Measurements from ENCODE around the gene INPP5B.

INPP5B gene

GRCh38 chr1:37828410-37829074, 118.3 kb downstream of the INPP5B start:
- Histone ChIP-seq H3K36me3 (ENCODE audit: control insufficient read depth in 1 of 2, insufficient read depth in 2 of 2, low read length in 2 of 2) (peaks cover 15 to 40% of the 10 kb centered on the region in 2 donors), H3K4me3 (ENCODE audit: low read depth in 1 of 2, low read length in 2 of 2) (no peak overlapping the region), H3K9me3 (ENCODE audit: control insufficient read depth in 1 of 2, low read length in 2 of 2) (no peaks in the 10 kb centered on the region), H3K9ac (ENCODE audit: low read depth in 1 of 2, low read length in 2 of 2) (no peak overlapping the region), H3K27ac (ENCODE audit: low read depth, low read length) (no peak overlapping the region), H3K27me3 (ENCODE audit: control insufficient read depth in 1 of 2, insufficient read depth in 2 of 2, low read length in 2 of 2) (no peaks in the 10 kb centered on the region), H3K4me1 (ENCODE audit: control insufficient read depth in 1 of 2, insufficient read depth in 2 of 2, low read length in 2 of 2) (peaks cover 0 to 6% of the 10 kb centered on the region in 2 donors)

GRCh38 chr1:37825506-37825905, 121.3 kb downstream of the INPP5B start:
- H3K9me3 ChIP-seq (ENCODE audit: control insufficient read depth in 1 of 2, low read length in 2 of 2), result no peaks in the 10 kb centered on the region
- H3K27me3 ChIP-seq (ENCODE audit: control insufficient read depth in 1 of 2, insufficient read depth in 2 of 2, low read length in 2 of 2), result no peaks in the 10 kb centered on the region
- H3K9ac ChIP-seq (ENCODE audit: low read depth in 1 of 2, low read length in 2 of 2), result no peak overlapping the region
- H3K4me1 ChIP-seq (ENCODE audit: control insufficient read depth in 1 of 2, insufficient read depth in 2 of 2, low read length in 2 of 2), result peaks cover 0 to 6% of the 10 kb centered on the region in 2 donors
- H3K27ac ChIP-seq (ENCODE audit: low read depth, low read length), result no peak overlapping the region
- no peak overlapping the region for H3K4me3 ChIP-seq (ENCODE audit: low read depth in 1 of 2, low read length in 2 of 2)
- peaks cover 16 to 41% of the 10 kb centered on the region in 2 donors for H3K36me3 ChIP-seq (ENCODE audit: control insufficient read depth in 1 of 2, insufficient read depth in 2 of 2, low read length in 2 of 2)

- Histone ChIP-seq H3K4me3 (ENCODE audit: low read depth in 1 of 2, low read length in 2 of 2) (no peak overlapping the region), H3K36me3 (ENCODE audit: control insufficient read depth in 1 of 2, insufficient read depth in 2 of 2, low read length in 2 of 2) (peaks cover 16 to 40% of the 10 kb centered on the region in 2 donors), H3K27ac (ENCODE audit: low read depth, low read length) (no peak overlapping the region), H3K4me1 (ENCODE audit: control insufficient read depth in 1 of 2, insufficient read depth in 2 of 2, low read length in 2 of 2) (peaks cover 0 to 6% of the 10 kb centered on the region in 2 donors), H3K27me3 (ENCODE audit: control insufficient read depth in 1 of 2, insufficient read depth in 2 of 2, low read length in 2 of 2) (no peaks in the 10 kb centered on the region), H3K9ac (ENCODE audit: low read depth in 1 of 2, low read length in 2 of 2) (no peak overlapping the region), H3K9me3 (ENCODE audit: control insufficient read depth in 1 of 2, low read length in 2 of 2) (no peaks in the 10 kb centered on the region)
Measured at GRCh38 chr1:37824001-37824400, 122.9 kb downstream of the INPP5B start.

GRCh38 chr1:37822906-37823815, 123.7 kb downstream of the INPP5B start:
- Histone ChIP-seq H3K9ac (ENCODE audit: low read depth in 1 of 2, low read length in 2 of 2) (no peak overlapping the region), H3K36me3 (ENCODE audit: control insufficient read depth in 1 of 2, insufficient read depth in 2 of 2, low read length in 2 of 2) (peaks cover 16 to 41% of the 10 kb centered on the region in 2 donors), H3K27ac (ENCODE audit: low read depth, low read length) (no peak overlapping the region)

GRCh38 chr1:37821481-37821880, 125.4 kb downstream of the INPP5B start:
- Histone ChIP-seq H3K9me3 (ENCODE audit: control insufficient read depth in 1 of 2, low read length in 2 of 2) (no peaks in the 10 kb centered on the region), H3K9ac (ENCODE audit: low read depth in 1 of 2, low read length in 2 of 2) (no peak overlapping the region), H3K4me1 (ENCODE audit: control insufficient read depth in 1 of 2, insufficient read depth in 2 of 2, low read length in 2 of 2) (no peaks in the 10 kb centered on the region), H3K4me3 (ENCODE audit: low read depth in 1 of 2, low read length in 2 of 2) (no peak overlapping the region), H3K36me3 (ENCODE audit: control insufficient read depth in 1 of 2, insufficient read depth in 2 of 2, low read length in 2 of 2) (peaks cover 16 to 54% of the 10 kb centered on the region in 2 donors), H3K27me3 (ENCODE audit: control insufficient read depth in 1 of 2, insufficient read depth in 2 of 2, low read length in 2 of 2) (no peaks in the 10 kb centered on the region), H3K27ac (ENCODE audit: low read depth, low read length) (no peak overlapping the region)

More at GRCh38 chr1:37822906-37823815, 123.7 kb downstream of the INPP5B start:
- no peaks in the 10 kb centered on the region for H3K27me3 ChIP-seq (ENCODE audit: control insufficient read depth in 1 of 2, insufficient read depth in 2 of 2, low read length in 2 of 2)
- no peaks in the 10 kb centered on the region for H3K9me3 ChIP-seq (ENCODE audit: control insufficient read depth in 1 of 2, low read length in 2 of 2)
- H3K4me3 ChIP-seq (ENCODE audit: low read depth in 1 of 2, low read length in 2 of 2), result no peak overlapping the region
- H3K4me1 ChIP-seq (ENCODE audit: control insufficient read depth in 1 of 2, insufficient read depth in 2 of 2, low read length in 2 of 2), result no peaks in the 10 kb centered on the region

- no peak overlapping the region for H3K9ac ChIP-seq (ENCODE audit: low read depth in 1 of 2, low read length in 2 of 2)
- H3K27ac ChIP-seq (ENCODE audit: low read depth, low read length), result no peak overlapping the region
- no peaks in the 10 kb centered on the region for H3K9me3 ChIP-seq (ENCODE audit: control insufficient read depth in 1 of 2, low read length in 2 of 2)
- H3K4me1 ChIP-seq (ENCODE audit: control insufficient read depth in 1 of 2, insufficient read depth in 2 of 2, low read length in 2 of 2), result no peaks in the 10 kb centered on the region
- H3K4me3 ChIP-seq (ENCODE audit: low read depth in 1 of 2, low read length in 2 of 2), result no peak overlapping the region
- peaks cover 29 to 59% of the 10 kb centered on the region in 2 donors for H3K36me3 ChIP-seq (ENCODE audit: control insufficient read depth in 1 of 2, insufficient read depth in 2 of 2, low read length in 2 of 2)
- H3K27me3 ChIP-seq (ENCODE audit: control insufficient read depth in 1 of 2, insufficient read depth in 2 of 2, low read length in 2 of 2), result no peaks in the 10 kb centered on the region
Measured at GRCh38 chr1:37817481-37817880, 129.4 kb downstream of the INPP5B start.

GRCh38 chr1:37814252-37814651, 132.6 kb downstream of the INPP5B start:
- Histone ChIP-seq H3K36me3 (ENCODE audit: control insufficient read depth in 1 of 2, insufficient read depth in 2 of 2, low read length in 2 of 2) (peaks cover 18 to 37% of the 10 kb centered on the region in 2 donors), H3K27ac (ENCODE audit: low read depth, low read length) (no peak overlapping the region), H3K9ac (ENCODE audit: low read depth in 1 of 2, low read length in 2 of 2) (no peak overlapping the region), H3K9me3 (ENCODE audit: control insufficient read depth in 1 of 2, low read length in 2 of 2) (no peaks in the 10 kb centered on the region), H3K27me3 (ENCODE audit: control insufficient read depth in 1 of 2, insufficient read depth in 2 of 2, low read length in 2 of 2) (no peaks in the 10 kb centered on the region), H3K4me3 (ENCODE audit: low read depth in 1 of 2, low read length in 2 of 2) (no peak overlapping the region), H3K4me1 (ENCODE audit: control insufficient read depth in 1 of 2, insufficient read depth in 2 of 2, low read length in 2 of 2) (peaks cover 1 to 2% of the 10 kb centered on the region in 2 donors)

GRCh38 chr1:37813529-37814145, 133.2 kb downstream of the INPP5B start:
- Histone ChIP-seq H3K4me3 (ENCODE audit: low read depth in 1 of 2, low read length in 2 of 2) (no peak overlapping the region), H3K9me3 (ENCODE audit: control insufficient read depth in 1 of 2, low read length in 2 of 2) (no peaks in the 10 kb centered on the region), H3K27ac (ENCODE audit: low read depth, low read length) (no peak overlapping the region), H3K27me3 (ENCODE audit: control insufficient read depth in 1 of 2, insufficient read depth in 2 of 2, low read length in 2 of 2) (no peaks in the 10 kb centered on the region), H3K4me1 (ENCODE audit: control insufficient read depth in 1 of 2, insufficient read depth in 2 of 2, low read length in 2 of 2) (peaks cover 7% of the 10 kb centered on the region in 2 donors), H3K9ac (ENCODE audit: low read depth in 1 of 2, low read length in 2 of 2) (no peak overlapping the region), H3K36me3 (ENCODE audit: control insufficient read depth in 1 of 2, insufficient read depth in 2 of 2, low read length in 2 of 2) (peaks cover 18 to 37% of the 10 kb centered on the region in 2 donors)

- Histone ChIP-seq H3K27me3 (ENCODE audit: control insufficient read depth in 1 of 2, insufficient read depth in 2 of 2, low read length in 2 of 2) (no peaks in the 10 kb centered on the region), H3K4me3 (ENCODE audit: low read depth in 1 of 2, low read length in 2 of 2) (no peak overlapping the region), H3K36me3 (ENCODE audit: control insufficient read depth in 1 of 2, insufficient read depth in 2 of 2, low read length in 2 of 2) (peaks cover 23 to 27% of the 10 kb centered on the region in 2 donors), H3K9me3 (ENCODE audit: control insufficient read depth in 1 of 2, low read length in 2 of 2) (no peaks in the 10 kb centered on the region), H3K27ac (ENCODE audit: low read depth, low read length) (no peak overlapping the region), H3K4me1 (ENCODE audit: control insufficient read depth in 1 of 2, insufficient read depth in 2 of 2, low read length in 2 of 2) (peaks cover 15 to 17% of the 10 kb centered on the region in 2 donors), H3K9ac (ENCODE audit: low read depth in 1 of 2, low read length in 2 of 2) (no peak overlapping the region)
Measured at GRCh38 chr1:37811027-37811655, 135.7 kb downstream of the INPP5B start.
